NCI-H446 (cell line): ENCODE data around the gene RNF148.
"Not testable (repeated sequence)": the region's sequence is repeated elsewhere in the genome, so short reads cannot be mapped to it uniquely, and the experiment has no call there.

ENCODE experiments used
- DNase-seq, 2 experiments: peaks; one replicate each; lab custom pipeline; 2025; lab: John Stamatoyannopoulos, UW

RNF148 gene

DNA sequence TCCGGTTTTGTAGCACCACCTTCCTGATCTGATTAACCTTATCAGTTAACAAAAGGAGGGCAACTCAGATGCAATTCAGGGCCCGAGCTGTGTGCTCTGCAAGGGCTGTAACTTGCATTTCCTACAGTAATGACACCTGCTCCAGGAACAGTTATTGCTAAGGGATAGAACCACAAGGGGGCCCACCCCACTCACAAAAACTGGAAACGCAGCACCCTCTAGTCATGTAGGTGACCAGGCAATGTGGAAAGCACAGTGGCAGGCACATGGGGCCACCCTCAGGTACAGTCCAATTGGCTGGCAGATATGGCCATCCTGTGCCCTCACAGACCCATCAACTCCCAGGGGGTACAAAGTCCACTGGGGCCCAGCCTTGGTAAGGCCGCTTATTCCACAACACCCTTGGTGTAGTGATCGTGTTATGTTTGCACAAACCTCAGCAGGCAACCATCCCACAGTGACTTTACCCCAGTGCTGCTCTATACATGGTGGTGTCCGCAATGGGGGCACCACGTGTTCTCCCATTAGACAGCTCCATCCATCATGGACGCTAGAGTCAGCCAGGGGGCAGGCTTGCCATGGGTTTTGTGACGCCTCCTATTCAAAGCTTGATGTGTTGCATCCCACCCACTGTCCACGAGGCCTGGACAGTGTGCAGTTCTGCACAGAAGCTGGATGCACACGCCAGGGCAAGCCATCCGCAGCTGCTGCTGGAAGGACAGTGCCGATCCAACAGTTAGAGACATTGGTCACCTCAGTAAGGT is 13.2 kb downstream of the RNF148 start:
- no peak for DNase-seq

- no peak for DNase-seq
Observed at GRCh38 chr7:122688400-122688998, 14.2 kb downstream of the RNF148 start.

DNA sequence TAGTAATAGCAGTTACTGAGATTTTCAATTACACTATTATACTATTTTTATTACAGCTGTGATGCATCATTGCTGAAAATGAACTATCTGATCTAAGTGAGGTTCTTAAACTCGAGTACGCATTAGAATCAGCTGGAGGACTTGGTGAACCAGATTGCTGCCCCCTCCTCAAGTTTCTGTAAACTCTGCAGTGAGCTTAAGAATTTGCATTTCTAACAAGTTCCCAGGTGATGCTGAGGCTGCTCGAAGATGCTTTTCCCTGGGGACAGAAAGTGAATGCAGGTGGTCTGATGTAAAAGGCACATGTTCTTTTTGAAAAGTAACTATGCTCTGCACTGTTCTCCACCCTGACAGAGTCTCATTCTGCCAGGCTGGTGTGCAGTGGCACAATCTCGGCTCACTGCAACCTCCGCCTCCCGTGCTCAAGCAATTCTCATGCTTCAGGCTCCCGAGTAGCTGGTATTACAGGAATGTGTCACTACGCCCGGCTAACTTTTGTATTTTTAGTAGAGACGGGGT is 16.3 kb downstream of the RNF148 start:
- no peak for DNase-seq

- DNase-seq, result no peak
Observed at GRCh38 chr7:122684504-122684903, 18.2 kb downstream of the RNF148 start.

GRCh38 chr7:122682815-122683550 is 19.7 kb downstream of the RNF148 start:
- no peak for DNase-seq

GRCh38 chr7:122681186-122681585 is 21.5 kb downstream of the RNF148 start:
- DNase-seq, result not testable (repeated sequence)

DNA sequence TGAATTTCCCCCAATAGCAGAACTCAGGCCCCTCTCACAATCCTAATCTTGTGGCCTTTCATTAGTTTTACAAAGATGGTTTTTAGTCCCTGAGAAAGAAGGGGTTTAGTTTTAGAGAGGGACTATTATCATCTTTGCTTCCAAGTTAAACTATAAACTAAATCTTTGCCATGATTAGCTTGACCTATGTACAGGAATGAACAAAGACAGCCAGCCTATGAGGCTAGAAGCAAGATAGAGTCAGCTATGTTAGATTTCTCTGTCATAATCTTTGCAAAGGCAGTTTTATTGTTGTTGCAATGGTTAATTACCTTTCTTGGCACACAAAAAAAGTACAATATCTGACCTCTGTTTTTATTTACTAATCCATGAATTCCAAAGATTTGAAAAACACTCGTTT is 22.9 kb downstream of the RNF148 start:
- no peak for DNase-seq

GRCh38 chr7:122679269-122679709 is 23.4 kb downstream of the RNF148 start:
- DNase-seq, result not testable (repeated sequence)

DNA sequence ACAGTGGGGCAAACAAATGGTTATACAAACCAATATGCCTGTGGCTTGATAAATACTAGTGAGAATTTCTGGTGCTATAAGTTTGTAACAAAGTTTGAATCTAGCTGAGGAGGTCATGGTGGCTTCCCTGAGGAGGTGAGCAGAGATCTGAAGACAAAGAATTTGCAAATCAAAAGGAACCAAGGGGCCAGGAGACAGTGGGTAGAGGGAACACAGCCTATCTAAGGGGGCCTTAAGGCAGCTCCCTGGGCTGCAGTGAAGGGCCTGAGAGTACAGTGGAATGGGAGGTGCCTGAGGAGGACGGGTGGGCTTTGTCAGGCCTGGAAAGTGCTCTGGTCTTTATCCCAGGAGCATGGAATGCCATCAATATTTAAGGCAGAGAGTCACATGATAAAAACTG is 25.6 kb downstream of the RNF148 start:
- no peak for DNase-seq

DNA sequence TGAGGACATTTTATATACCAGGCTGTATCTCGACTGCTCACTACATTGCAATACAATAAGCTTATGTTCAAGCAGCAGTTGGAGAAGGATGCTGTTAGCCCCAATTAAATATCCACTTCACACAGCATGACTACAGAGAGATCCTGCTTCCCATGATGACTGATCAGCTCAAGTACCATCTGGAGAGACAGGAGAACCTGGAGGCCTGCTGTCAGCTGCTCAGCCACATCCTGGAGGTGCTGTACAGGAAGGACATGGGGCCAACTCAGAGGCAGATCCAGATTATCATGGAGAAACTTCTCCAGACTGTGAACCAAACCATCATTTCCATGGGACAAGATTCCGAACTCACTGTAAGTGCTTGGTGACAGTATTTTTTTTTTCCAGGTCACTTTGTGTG is 26.3 kb downstream of the RNF148 start:
- DNase-seq, result no peak

GRCh38 chr7:122675621-122676020 is 27.1 kb downstream of the RNF148 start:
- no peak for DNase-seq

- no peak for DNase-seq
Observed at GRCh38 chr7:122675011-122675410, 27.7 kb downstream of the RNF148 start.

DNA sequence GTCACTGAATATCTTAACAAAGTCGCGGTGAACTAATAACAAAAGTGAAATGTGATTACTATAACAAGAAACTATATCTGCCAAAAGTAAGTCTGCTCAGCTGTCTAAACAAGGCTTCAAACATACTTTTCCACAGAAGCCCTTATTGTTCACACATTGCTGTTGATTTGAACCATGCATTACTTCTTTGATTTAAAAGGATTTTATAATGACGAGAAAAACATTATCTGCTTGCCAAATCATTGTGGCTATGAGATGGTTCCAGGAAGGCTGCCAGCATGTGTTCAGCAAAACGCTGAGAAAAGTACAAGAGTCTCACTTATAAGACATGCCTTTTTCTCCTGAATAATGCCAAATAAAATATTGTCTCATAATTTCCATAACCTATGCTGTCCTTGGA is 28.2 kb downstream of the RNF148 start:
- no peak for DNase-seq

- no peak for DNase-seq
Observed at GRCh38 chr7:122673951-122674350, 28.8 kb downstream of the RNF148 start.

GRCh38 chr7:122672536-122672935 is 30.2 kb downstream of the RNF148 start:
- DNase-seq, result no peak

GRCh38 chr7:122663733-122664132 is 39.0 kb downstream of the RNF148 start:
- no peak for DNase-seq

DNA sequence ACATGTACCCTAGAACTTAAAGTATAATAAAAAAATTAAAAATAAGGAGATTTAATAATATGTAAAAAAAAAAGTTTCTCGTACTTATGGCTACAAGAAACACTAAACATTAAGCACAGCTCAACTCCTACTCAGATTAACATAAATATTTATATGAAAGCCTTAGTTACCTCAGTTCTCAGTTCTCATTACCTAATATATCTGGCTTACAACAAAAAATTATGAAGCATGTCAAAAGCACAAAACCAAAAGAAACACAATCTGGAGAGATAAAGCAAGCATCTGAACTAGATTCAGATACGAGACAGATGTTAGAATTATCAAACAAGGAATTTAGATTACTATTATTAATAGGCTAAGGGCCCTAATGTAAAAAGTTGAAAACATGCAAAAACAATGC is 43.9 kb downstream of the RNF148 start:
- no peak for DNase-seq

DNA sequence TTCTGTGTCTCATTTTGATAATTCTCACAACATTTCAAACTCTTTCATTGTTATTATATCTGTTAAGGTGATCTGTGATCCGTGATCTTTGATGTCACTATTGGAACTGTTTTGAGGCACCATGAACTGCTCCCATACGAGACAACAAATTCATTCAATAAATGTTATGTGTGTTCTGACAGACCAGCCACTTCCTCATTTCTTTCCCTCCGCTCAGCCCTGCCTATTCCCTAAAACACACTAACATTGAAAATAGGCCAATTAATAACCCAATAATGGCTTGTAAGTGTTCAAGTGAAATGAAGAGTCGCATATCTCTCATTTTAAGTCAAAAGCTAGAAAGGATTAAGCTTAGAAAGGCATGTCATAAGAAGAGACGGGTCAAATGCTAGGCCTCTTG is 49.0 kb downstream of the RNF148 start:
- no peak for DNase-seq

DNA sequence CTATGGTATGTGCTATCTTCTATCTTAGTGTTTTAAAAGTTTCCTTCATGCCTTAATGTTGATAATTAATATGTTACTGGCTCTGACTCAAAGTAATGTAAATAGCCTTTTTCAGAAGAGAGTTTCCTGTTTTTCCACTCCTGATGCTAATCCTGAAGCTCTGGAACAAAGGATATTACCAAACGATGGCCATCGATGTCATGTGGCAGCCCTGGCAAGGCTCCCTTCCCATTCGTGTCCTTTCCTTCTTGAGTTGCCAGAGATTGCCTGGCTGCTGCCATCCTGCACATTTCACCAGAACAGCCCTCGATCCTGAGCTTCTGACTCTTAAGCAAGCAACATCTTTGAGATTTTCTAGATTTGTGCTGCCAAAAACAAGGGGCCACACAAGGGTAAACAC is 49.8 kb downstream of the RNF148 start:
- DNase-seq, result no peak
